ENCODE results near the gene GXYLT2. TPM values are rescaled to one million over a fixed set of nuclear protein-coding genes. Genes with fewer than 3 reads are reported as not detected.

Gene GXYLT2
- total RNA-seq, 4 donors from 2014 or later: 0.31 to 0.94 (median 0.38) TPM; not detected in 1

GRCh38 chr3:72969766-72970165 lies 81.9 kb downstream of the GXYLT2 start:
- H3K27me3 ChIP-seq: no peaks in the 10 kb centered on the region
- H3K27ac ChIP-seq: no peak overlapping the region
- no peak for DNase-seq
- H3K36me3 ChIP-seq: no peaks in the 10 kb centered on the region
- H3K4me3 ChIP-seq: no peak overlapping the region
- intact Hi-C loops (cut with DNase I; ENCODE audit: low total_unique reads) (no loop called here), in situ Hi-C loops (cut with MboI; ENCODE audit: low sequenced_read_pairs in 4 of 4) (no loop called here)
- H3K4me1 ChIP-seq: no peaks in the 10 kb centered on the region
- H3K9me3 ChIP-seq: no peaks in the 10 kb centered on the region
- ATAC-seq: no peak
- no peak for TF ChIP-seq CTCF (IDR thresholded peaks at IDR 0.05 in 4 of 5, conservative IDR thresholded peaks at IDR 0.05 in 1 of 5)
- no peak for TF ChIP-seq POLR2A (IDR thresholded peaks at IDR 0.05)

- in situ Hi-C loops (cut with MboI; ENCODE audit: low sequenced_read_pairs in 4 of 4): no loop called here
- Histone ChIP-seq H3K4me3 (no peak overlapping the region), H3K27ac (no peak overlapping the region), H3K9me3 (no peaks in the 10 kb centered on the region), H3K27me3 (no peaks in the 10 kb centered on the region), H3K4me1 (no peaks in the 10 kb centered on the region), H3K36me3 (no peaks in the 10 kb centered on the region)
- no peak for TF ChIP-seq CTCF (IDR thresholded peaks at IDR 0.05 in 4 of 5, conservative IDR thresholded peaks at IDR 0.05 in 1 of 5)
- TF ChIP-seq POLR2A (IDR thresholded peaks at IDR 0.05): no peak
- intact Hi-C loops (cut with DNase I; ENCODE audit: low total_unique reads): no loop called here
- DNase-seq (no peak), ATAC-seq (no peak)
Observed at GRCh38 chr3:72970942-72971341, 83.1 kb downstream of the GXYLT2 start.

- intact Hi-C loops (cut with DNase I; ENCODE audit: low total_unique reads) (no loop called here), in situ Hi-C loops (cut with MboI; ENCODE audit: low sequenced_read_pairs in 4 of 4) (no loop called here)
- no peaks in the 10 kb centered on the region for H3K36me3 ChIP-seq
- no peaks in the 10 kb centered on the region for H3K4me1 ChIP-seq
- ATAC-seq (no peak), DNase-seq (no peak)
- no peak overlapping the region for H3K4me3 ChIP-seq
- H3K9me3 ChIP-seq: no peaks in the 10 kb centered on the region
- no peaks in the 10 kb centered on the region for H3K27me3 ChIP-seq
- TF ChIP-seq POLR2A (IDR thresholded peaks at IDR 0.05): no peak
- TF ChIP-seq CTCF (IDR thresholded peaks at IDR 0.05 in 4 of 5, conservative IDR thresholded peaks at IDR 0.05 in 1 of 5): no peak
- no peak overlapping the region for H3K27ac ChIP-seq
Observed at GRCh38 chr3:72972706-72973030, 84.8 kb downstream of the GXYLT2 start.

GRCh38 chr3:72973031-72973723 lies 85.3 kb downstream of the GXYLT2 start:
- ATAC-seq: no peak
- intact Hi-C loops (cut with DNase I; ENCODE audit: low total_unique reads): no loop called here
- H3K36me3 ChIP-seq: no peaks in the 10 kb centered on the region

More at GRCh38 chr3:72973031-72973723, 85.3 kb downstream of the GXYLT2 start:
- Histone ChIP-seq H3K9me3 (no peaks in the 10 kb centered on the region), H3K4me3 (no peak overlapping the region), H3K27ac (no peak overlapping the region), H3K27me3 (no peaks in the 10 kb centered on the region), H3K4me1 (no peaks in the 10 kb centered on the region)
- TF ChIP-seq POLR2A (IDR thresholded peaks at IDR 0.05): no peak
- TF ChIP-seq CTCF (IDR thresholded peaks at IDR 0.05 in 4 of 5, conservative IDR thresholded peaks at IDR 0.05 in 1 of 5): no peak
- in situ Hi-C loops (cut with MboI; ENCODE audit: low sequenced_read_pairs in 4 of 4): no loop called here
- DNase-seq: no peak
